ENCODE data around the gene PYCR2.
"Not testable (repeated sequence)": the region's sequence is repeated elsewhere in the genome, so short reads cannot be mapped to it uniquely, and the experiment has no call there.

Gene PYCR2

GRCh38 chr1:225953315-225953714 is 29.3 kb upstream of the PYCR2 start:
- in situ Hi-C loops (cut with HindIII; ENCODE audit: low pct_unique_long_range_greater_than_20kb, low sequenced_read_pairs): no loop called here
- TF ChIP-seq JUND (IDR thresholded peaks at IDR 0.05; ENCODE audit: low read depth): no peak
- no peak for DNase-seq (ENCODE audit: low read depth in 1 of 2, low spot score in 1 of 2)

GRCh38 chr1:225950905-225951497 is 27.0 kb upstream of the PYCR2 start:
- TF ChIP-seq JUND (IDR thresholded peaks at IDR 0.05; ENCODE audit: low read depth): no peak
- in situ Hi-C loops (cut with HindIII; ENCODE audit: low pct_unique_long_range_greater_than_20kb, low sequenced_read_pairs): no loop called here
- no peak for DNase-seq (ENCODE audit: low read depth in 1 of 2, low spot score in 1 of 2)

GRCh38 chr1:225949041-225949440 is 25.0 kb upstream of the PYCR2 start:
- in situ Hi-C loops (cut with HindIII; ENCODE audit: low pct_unique_long_range_greater_than_20kb, low sequenced_read_pairs): no loop called here
- no peak for DNase-seq (ENCODE audit: low read depth in 1 of 2, low spot score in 1 of 2)
- TF ChIP-seq JUND (IDR thresholded peaks at IDR 0.05; ENCODE audit: low read depth): no peak

- no peak for DNase-seq (ENCODE audit: low read depth in 1 of 2, low spot score in 1 of 2)
- in situ Hi-C loops (cut with HindIII; ENCODE audit: low pct_unique_long_range_greater_than_20kb, low sequenced_read_pairs): no loop called here
- TF ChIP-seq JUND (IDR thresholded peaks at IDR 0.05; ENCODE audit: low read depth): no peak
These were observed 22.8 kb upstream of the PYCR2 start for GRCh38 chr1:225946803-225947202.

GRCh38 chr1:225946082-225946620 is 22.1 kb upstream of the PYCR2 start:
- in situ Hi-C loops (cut with HindIII; ENCODE audit: low pct_unique_long_range_greater_than_20kb, low sequenced_read_pairs): no loop called here
- DNase-seq (ENCODE audit: low read depth in 1 of 2, low spot score in 1 of 2): no peak
- TF ChIP-seq JUND (IDR thresholded peaks at IDR 0.05; ENCODE audit: low read depth): no peak

- no peak for DNase-seq (ENCODE audit: low read depth in 1 of 2, low spot score in 1 of 2)
- no peak for TF ChIP-seq JUND (IDR thresholded peaks at IDR 0.05; ENCODE audit: low read depth)
- in situ Hi-C loops (cut with HindIII; ENCODE audit: low pct_unique_long_range_greater_than_20kb, low sequenced_read_pairs): no loop called here
These were observed 21.5 kb upstream of the PYCR2 start for GRCh38 chr1:225945564-225945963.

- no peak for DNase-seq (ENCODE audit: low read depth in 1 of 2, low spot score in 1 of 2)
- TF ChIP-seq JUND (IDR thresholded peaks at IDR 0.05; ENCODE audit: low read depth): no peak
- in situ Hi-C loops (cut with HindIII; ENCODE audit: low pct_unique_long_range_greater_than_20kb, low sequenced_read_pairs): no loop called here
These were observed 20.9 kb upstream of the PYCR2 start for GRCh38 chr1:225944951-225945350.

- no peak for DNase-seq (ENCODE audit: low read depth in 1 of 2, low spot score in 1 of 2)
- in situ Hi-C loops (cut with HindIII; ENCODE audit: low pct_unique_long_range_greater_than_20kb, low sequenced_read_pairs): no loop called here
- no peak for TF ChIP-seq JUND (IDR thresholded peaks at IDR 0.05; ENCODE audit: low read depth)
These were observed 20.3 kb upstream of the PYCR2 start for GRCh38 chr1:225944387-225944786.

- no peak for TF ChIP-seq JUND (IDR thresholded peaks at IDR 0.05; ENCODE audit: low read depth)
- in situ Hi-C loops (cut with HindIII; ENCODE audit: low pct_unique_long_range_greater_than_20kb, low sequenced_read_pairs): no loop called here
- no peak for DNase-seq (ENCODE audit: low read depth in 1 of 2, low spot score in 1 of 2)
These were observed 19.5 kb upstream of the PYCR2 start for GRCh38 chr1:225943582-225943981.

GRCh38 chr1:225942574-225942973 is 18.5 kb upstream of the PYCR2 start:
- TF ChIP-seq JUND (IDR thresholded peaks at IDR 0.05; ENCODE audit: low read depth): no peak
- DNase-seq (ENCODE audit: low read depth in 1 of 2, low spot score in 1 of 2): no peak
- in situ Hi-C loops (cut with HindIII; ENCODE audit: low pct_unique_long_range_greater_than_20kb, low sequenced_read_pairs): no loop called here

- no peak for DNase-seq (ENCODE audit: low read depth in 1 of 2, low spot score in 1 of 2)
- no peak for TF ChIP-seq JUND (IDR thresholded peaks at IDR 0.05; ENCODE audit: low read depth)
- in situ Hi-C loops (cut with HindIII; ENCODE audit: low pct_unique_long_range_greater_than_20kb, low sequenced_read_pairs): no loop called here
These were observed 17.8 kb upstream of the PYCR2 start for GRCh38 chr1:225941942-225942222.

GRCh38 chr1:225941187-225941941 is 17.3 kb upstream of the PYCR2 start, which contains the start of gene LEFTY2:
Gene LEFTY2 (minus strand): TSS chr1:225941220. CDS start chr1:225941140, 80 bp downstream.
- in situ Hi-C loops (cut with HindIII; ENCODE audit: low pct_unique_long_range_greater_than_20kb, low sequenced_read_pairs): no loop called here
- no peak for TF ChIP-seq JUND (IDR thresholded peaks at IDR 0.05; ENCODE audit: low read depth)
- no peak for DNase-seq (ENCODE audit: low read depth in 1 of 2, low spot score in 1 of 2)

- TF ChIP-seq JUND (IDR thresholded peaks at IDR 0.05; ENCODE audit: low read depth): no peak
- DNase-seq (ENCODE audit: low read depth in 1 of 2, low spot score in 1 of 2): no peak
- in situ Hi-C loops (cut with HindIII; ENCODE audit: low pct_unique_long_range_greater_than_20kb, low sequenced_read_pairs): no loop called here
These were observed 16.5 kb upstream of the PYCR2 start for GRCh38 chr1:225940385-225941151.

GRCh38 chr1:225939939-225940310 is 15.9 kb upstream of the PYCR2 start:
- DNase-seq (ENCODE audit: low read depth in 1 of 2, low spot score in 1 of 2); in situ Hi-C loops (cut with HindIII; ENCODE audit: low pct_unique_long_range_greater_than_20kb, low sequenced_read_pairs): not testable (repeated sequence)

- DNase-seq (ENCODE audit: low read depth in 1 of 2, low spot score in 1 of 2); in situ Hi-C loops (cut with HindIII; ENCODE audit: low pct_unique_long_range_greater_than_20kb, low sequenced_read_pairs): not testable (repeated sequence)
These were observed 15.3 kb upstream of the PYCR2 start for GRCh38 chr1:225939097-225939938.

Measured in T47D (cell line).